Measurements from ENCODE around the gene FAT1. TPM values are rescaled to one million over a fixed set of nuclear protein-coding genes. Genes with fewer than 3 reads are reported as not detected.

FAT1 gene
- total RNA-seq, 4 donors from 2014 or later, result 91.2 to 133 (median 105) TPM

- no peaks in the 10 kb centered on the region for H3K27me3 ChIP-seq
- no peak for TF ChIP-seq POLR2A (IDR thresholded peaks at IDR 0.05)
- no peak for TF ChIP-seq EP300 (IDR thresholded peaks at IDR 0.05)
- TF ChIP-seq CTCF (IDR thresholded peaks at IDR 0.05), result no peak
- no peak for TF ChIP-seq POLR2AphosphoS5 (IDR thresholded peaks at IDR 0.05)
- no peaks in the 10 kb centered on the region for H3K9me3 ChIP-seq
- H3K36me3 ChIP-seq, result peaks cover 44% of the 10 kb centered on the region
- WGBS, result 89% methylated on average over 1 of the region's 1 CpG
- no peak overlapping the region for H3K4me3 ChIP-seq
- H3K27ac ChIP-seq, result no peak overlapping the region
- H3K4me1 ChIP-seq, result peaks cover 7% of the 10 kb centered on the region
- no peak for DNase-seq (ENCODE audit: low spot score in 2 of 2)
Observed at GRCh38 chr4:186624951-186625350, 98.7 kb downstream of the FAT1 start.

- no peak overlapping the region for H3K27ac ChIP-seq
- no peaks in the 10 kb centered on the region for H3K27me3 ChIP-seq
- TF ChIP-seq EP300 (IDR thresholded peaks at IDR 0.05) (no peak), CTCF (IDR thresholded peaks at IDR 0.05) (no peak), POLR2A (IDR thresholded peaks at IDR 0.05) (no peak), POLR2AphosphoS5 (IDR thresholded peaks at IDR 0.05) (no peak)
- no peak overlapping the region for H3K4me3 ChIP-seq
- H3K9me3 ChIP-seq, result no peaks in the 10 kb centered on the region
- DNase-seq (ENCODE audit: low spot score in 2 of 2), result no peak
- peaks cover 40% of the 10 kb centered on the region for H3K36me3 ChIP-seq
- peaks cover 7% of the 10 kb centered on the region for H3K4me1 ChIP-seq
- WGBS, result 81% methylated on average over 5 of the region's 5 CpGs
Observed at GRCh38 chr4:186623546-186623945, 100.1 kb downstream of the FAT1 start.

- 60% methylated on average over 9 of the region's 9 CpGs for WGBS
- no peak overlapping the region for H3K4me3 ChIP-seq
- H3K27me3 ChIP-seq, result no peaks in the 10 kb centered on the region
- H3K27ac ChIP-seq, result no peak overlapping the region
- H3K9me3 ChIP-seq, result no peaks in the 10 kb centered on the region
- TF ChIP-seq CTCF (IDR thresholded peaks at IDR 0.05) (no peak), POLR2AphosphoS5 (IDR thresholded peaks at IDR 0.05) (no peak), EP300 (IDR thresholded peaks at IDR 0.05) (no peak), POLR2A (IDR thresholded peaks at IDR 0.05) (no peak)
- DNase-seq (ENCODE audit: low spot score in 2 of 2), result no peak
- H3K4me1 ChIP-seq, result peaks cover 7% of the 10 kb centered on the region
- H3K36me3 ChIP-seq, result peaks cover 35% of the 10 kb centered on the region
Observed at GRCh38 chr4:186622788-186623464, 100.7 kb downstream of the FAT1 start.

- DNase-seq (ENCODE audit: low spot score in 2 of 2), result no peak
- no peaks in the 10 kb centered on the region for H3K9me3 ChIP-seq
- no peaks in the 10 kb centered on the region for H3K27me3 ChIP-seq
- no peak overlapping the region for H3K4me3 ChIP-seq
- 69% methylated on average over 9 of the region's 9 CpGs for WGBS
- H3K4me1 ChIP-seq, result peaks cover 7% of the 10 kb centered on the region
- TF ChIP-seq POLR2AphosphoS5 (IDR thresholded peaks at IDR 0.05) (no peak), EP300 (IDR thresholded peaks at IDR 0.05) (no peak), CTCF (IDR thresholded peaks at IDR 0.05) (no peak), POLR2A (IDR thresholded peaks at IDR 0.05) (no peak)
- no peak overlapping the region for H3K27ac ChIP-seq
- peaks cover 26% of the 10 kb centered on the region for H3K36me3 ChIP-seq
Observed at GRCh38 chr4:186621959-186622553, 101.6 kb downstream of the FAT1 start.

GRCh38 chr4:186619088-186619487, 104.6 kb downstream of the FAT1 start:
- WGBS, result 81% methylated on average over 10 of the region's 10 CpGs
- H3K4me3 ChIP-seq, result no peak overlapping the region
- no peaks in the 10 kb centered on the region for H3K9me3 ChIP-seq
- no peak for DNase-seq (ENCODE audit: low spot score in 2 of 2)
- peaks cover 37% of the 10 kb centered on the region for H3K36me3 ChIP-seq
- no peak overlapping the region for H3K27ac ChIP-seq
- TF ChIP-seq CTCF (IDR thresholded peaks at IDR 0.05), result no peak
- no peak for TF ChIP-seq POLR2A (IDR thresholded peaks at IDR 0.05)
- no peak for TF ChIP-seq POLR2AphosphoS5 (IDR thresholded peaks at IDR 0.05)
- no peak for TF ChIP-seq EP300 (IDR thresholded peaks at IDR 0.05)
- peaks cover 7% of the 10 kb centered on the region for H3K4me1 ChIP-seq
- H3K27me3 ChIP-seq, result no peaks in the 10 kb centered on the region

Data from suprapubic skin (tissue), 4 donors.